ENCODE measurements around the gene AQP11. TPM values are rescaled to one million over a fixed set of nuclear protein-coding genes. Genes with fewer than 3 reads are reported as not detected.

The AQP11 gene
- total RNA-seq, 1 donor from 2014 or later, result 0.61 TPM

DNA sequence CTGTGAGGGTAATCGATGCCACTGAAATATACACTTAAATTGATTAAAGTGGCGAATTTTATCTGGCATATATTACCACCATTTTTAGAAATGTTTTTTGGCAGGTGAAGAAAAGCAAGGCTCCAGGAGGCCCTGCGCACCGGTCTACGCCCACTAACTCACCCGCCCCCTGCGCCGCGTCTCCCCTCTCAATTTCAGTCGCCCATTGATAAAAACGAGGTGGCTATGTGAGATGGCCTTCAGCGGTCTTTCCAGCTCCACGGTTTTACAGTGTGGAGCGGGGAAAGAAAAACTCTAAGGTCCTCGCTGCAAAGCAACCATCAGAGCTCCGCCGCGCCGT lies 602 bp upstream of the AQP11 start:
- Histone ChIP-seq H3K27ac (peak overlapping the region; percentile 73), H3K4me1 (peaks cover 4% of the 10 kb centered on the region), H3K36me3 (no peaks in the 10 kb centered on the region), H3K4me3 (peak overlapping the region; percentile 72), H3K9me3 (no peaks in the 10 kb centered on the region), H3K27me3 (no peaks in the 10 kb centered on the region)
- DNase-seq, result no peak
- TF ChIP-seq, protein P1, sequence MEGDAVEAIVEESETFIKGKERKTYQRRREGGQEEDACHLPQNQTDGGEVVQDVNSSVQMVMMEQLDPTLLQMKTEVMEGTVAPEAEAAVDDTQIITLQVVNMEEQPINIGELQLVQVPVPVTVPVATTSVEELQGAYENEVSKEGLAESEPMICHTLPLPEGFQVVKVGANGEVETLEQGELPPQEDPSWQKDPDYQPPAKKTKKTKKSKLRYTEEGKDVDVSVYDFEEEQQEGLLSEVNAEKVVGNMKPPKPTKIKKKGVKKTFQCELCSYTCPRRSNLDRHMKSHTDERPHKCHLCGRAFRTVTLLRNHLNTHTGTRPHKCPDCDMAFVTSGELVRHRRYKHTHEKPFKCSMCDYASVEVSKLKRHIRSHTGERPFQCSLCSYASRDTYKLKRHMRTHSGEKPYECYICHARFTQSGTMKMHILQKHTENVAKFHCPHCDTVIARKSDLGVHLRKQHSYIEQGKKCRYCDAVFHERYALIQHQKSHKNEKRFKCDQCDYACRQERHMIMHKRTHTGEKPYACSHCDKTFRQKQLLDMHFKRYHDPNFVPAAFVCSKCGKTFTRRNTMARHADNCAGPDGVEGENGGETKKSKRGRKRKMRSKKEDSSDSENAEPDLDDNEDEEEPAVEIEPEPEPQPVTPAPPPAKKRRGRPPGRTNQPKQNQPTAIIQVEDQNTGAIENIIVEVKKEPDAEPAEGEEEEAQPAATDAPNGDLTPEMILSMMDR (IDR thresholded peaks at IDR 0.05), result no peak
- intact Hi-C loops (cut with DNase I), result no loop called here
- ATAC-seq, result no peak

DNA sequence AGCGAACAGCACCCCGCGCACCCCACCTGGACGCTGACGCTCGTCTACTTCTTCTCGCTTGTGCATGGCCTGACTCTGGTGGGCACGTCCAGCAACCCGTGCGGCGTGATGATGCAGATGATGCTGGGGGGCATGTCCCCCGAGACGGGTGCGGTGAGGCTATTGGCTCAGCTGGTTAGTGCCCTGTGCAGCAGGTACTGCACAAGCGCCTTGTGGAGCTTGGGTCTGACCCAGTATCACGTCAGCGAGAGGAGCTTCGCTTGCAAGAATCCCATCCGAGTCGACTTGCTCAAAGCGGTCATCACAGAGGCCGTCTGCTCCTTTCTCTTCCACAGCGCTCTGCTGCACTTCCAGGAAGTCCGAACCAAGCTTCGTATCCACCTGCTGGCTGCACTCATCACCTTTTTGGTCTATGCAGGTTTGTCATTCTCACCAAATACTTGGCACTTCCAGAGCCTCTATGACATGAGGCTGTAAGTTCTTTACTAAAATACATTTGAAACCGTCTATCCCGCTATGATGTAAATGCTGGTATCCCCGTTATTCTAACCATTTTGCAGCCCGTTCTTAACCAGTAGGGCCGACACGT lies 535 bp downstream of the AQP11 start:
- no peak overlapping the region for H3K27ac ChIP-seq
- H3K4me1 ChIP-seq, result peaks cover 4% of the 10 kb centered on the region
- no peaks in the 10 kb centered on the region for H3K27me3 ChIP-seq
- no peaks in the 10 kb centered on the region for H3K9me3 ChIP-seq
- peak overlapping the region; percentile 72 for H3K4me3 ChIP-seq
- intact Hi-C loops (cut with DNase I), result no loop called here
- no peaks in the 10 kb centered on the region for H3K36me3 ChIP-seq
- DNase-seq, result no peak
- peak; percentile 27 for ATAC-seq
- TF ChIP-seq, protein P1 (IDR thresholded peaks at IDR 0.05), result no peak

DNA sequence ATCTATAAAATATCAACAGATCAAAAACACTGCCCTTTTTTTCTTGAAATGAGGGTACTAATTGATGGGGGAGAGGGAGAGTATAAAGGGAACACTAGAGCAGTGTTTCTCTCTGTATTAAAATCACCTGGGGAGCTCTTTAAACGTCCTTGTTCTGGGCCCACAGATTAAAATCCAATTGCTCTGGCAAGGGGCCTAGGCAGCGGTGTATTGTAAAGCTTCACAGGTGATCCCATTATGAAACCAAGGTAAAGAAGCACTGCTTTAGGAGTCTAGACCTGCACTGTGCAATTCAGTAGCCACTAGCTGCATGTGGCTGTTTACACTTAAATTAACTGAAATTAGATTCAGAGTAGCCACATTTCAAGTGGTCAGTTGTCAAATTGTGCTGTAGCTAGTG lies 3.0 kb downstream of the AQP11 start:
- no peaks in the 10 kb centered on the region for H3K9me3 ChIP-seq
- no peak overlapping the region for H3K27ac ChIP-seq
- no peak for ATAC-seq
- no peaks in the 10 kb centered on the region for H3K36me3 ChIP-seq
- no peaks in the 10 kb centered on the region for H3K27me3 ChIP-seq
- intact Hi-C loops (cut with DNase I), result no loop called here
- peaks cover 4% of the 10 kb centered on the region for H3K4me1 ChIP-seq
- no peak overlapping the region for H3K4me3 ChIP-seq
- DNase-seq, result no peak
- TF ChIP-seq, protein P1 (IDR thresholded peaks at IDR 0.05), result no peak

DNA sequence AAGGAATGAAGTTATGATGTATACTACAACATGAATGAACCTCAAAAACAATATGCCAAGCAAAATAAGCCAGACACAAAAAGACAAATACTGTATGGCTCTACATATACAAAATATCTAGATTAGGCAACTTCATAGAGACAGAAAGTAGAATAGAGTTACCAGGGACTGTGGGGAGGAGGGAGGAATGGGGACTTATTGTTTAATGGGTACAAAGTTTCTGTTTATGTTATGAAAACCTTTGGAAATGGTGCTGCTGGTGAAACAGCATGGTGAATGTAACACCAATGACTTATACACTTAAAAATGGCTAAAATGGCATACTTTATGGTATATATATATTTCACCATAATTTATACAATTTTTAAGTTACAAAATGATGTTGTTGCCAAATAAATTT lies 4.1 kb downstream of the AQP11 start:
- Histone ChIP-seq H3K27me3 (no peaks in the 10 kb centered on the region), H3K27ac (no peak overlapping the region), H3K4me3 (no peak overlapping the region), H3K36me3 (no peaks in the 10 kb centered on the region), H3K4me1 (peaks cover under 1% of the 10 kb centered on the region), H3K9me3 (no peaks in the 10 kb centered on the region)
- TF ChIP-seq, protein P1 (IDR thresholded peaks at IDR 0.05), result no peak
- DNase-seq, result no peak
- intact Hi-C loops (cut with DNase I), result no loop called here
- ATAC-seq, result no peak

DNA sequence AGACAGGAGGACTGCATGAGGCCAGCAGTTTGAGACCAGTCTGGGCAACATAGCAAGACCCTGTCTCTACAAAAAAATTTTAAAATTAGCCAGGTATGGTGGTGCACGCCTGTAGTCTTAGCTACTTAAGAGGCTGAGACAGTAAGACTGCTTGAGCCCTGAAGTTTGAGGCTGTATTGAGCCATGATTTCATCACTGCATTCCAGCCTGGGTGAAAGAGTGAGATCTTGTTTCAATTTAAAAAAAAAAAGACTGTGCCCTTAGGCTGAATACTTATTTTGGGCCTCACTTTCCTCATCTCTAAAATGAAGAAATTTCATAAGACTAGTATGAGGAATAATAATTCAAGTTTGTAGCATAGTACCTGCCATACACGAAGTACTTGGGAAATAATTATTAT lies 6.9 kb downstream of the AQP11 start:
- H3K9me3 ChIP-seq, result no peaks in the 10 kb centered on the region
- no peaks in the 10 kb centered on the region for H3K4me1 ChIP-seq
- no peak for DNase-seq
- H3K27ac ChIP-seq, result no peak overlapping the region
- TF ChIP-seq, protein P1 (IDR thresholded peaks at IDR 0.05), result no peak
- intact Hi-C loops (cut with DNase I), result no loop called here
- no peak for ATAC-seq
- H3K4me3 ChIP-seq, result no peak overlapping the region
- no peaks in the 10 kb centered on the region for H3K27me3 ChIP-seq
- H3K36me3 ChIP-seq, result no peaks in the 10 kb centered on the region

DNA sequence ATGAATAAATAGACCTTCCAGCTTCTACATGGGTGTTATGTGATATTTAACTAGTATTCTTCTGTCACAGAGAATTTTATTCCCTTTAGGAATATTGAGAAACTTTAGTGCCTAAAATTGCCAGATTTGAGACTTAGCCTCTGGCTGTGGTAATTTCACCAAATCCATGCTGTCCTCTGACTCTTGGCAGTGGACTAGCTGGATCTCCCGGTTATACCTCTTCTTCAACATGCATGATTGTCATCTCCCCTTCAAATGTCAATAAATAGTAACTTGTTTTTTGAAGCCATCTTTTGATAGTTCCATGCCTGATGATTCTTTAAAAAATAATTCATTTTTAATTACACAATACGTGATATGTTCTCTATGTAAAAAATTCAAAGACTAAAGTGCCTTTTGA lies 8.4 kb downstream of the AQP11 start:
- ATAC-seq, result no peak
- Histone ChIP-seq H3K27ac (no peak overlapping the region), H3K4me1 (no peaks in the 10 kb centered on the region), H3K36me3 (no peaks in the 10 kb centered on the region), H3K4me3 (no peak overlapping the region), H3K9me3 (no peaks in the 10 kb centered on the region), H3K27me3 (no peaks in the 10 kb centered on the region)
- intact Hi-C loops (cut with DNase I), result no loop called here
- TF ChIP-seq, protein P1 (IDR thresholded peaks at IDR 0.05), result no peak
- no peak for DNase-seq

Data from upper lobe of right lung (tissue), 1 donor.